Activated CD4-positive, alpha-beta memory T cell treated with anti-CD3 and anti-CD28 coated beads for 36 hours (primary cell): Measurements from ENCODE around the gene MMP28. TPM values are rescaled to one million over a fixed set of nuclear protein-coding genes. Genes with fewer than 3 reads are reported as not detected.

ENCODE experiments used
- CTCF ChIA-PET: fragments of 350-600 bp; sonication (Branson Sonifier 250); formaldehyde crosslinking; loops from one replicate; lab custom pipeline; 2021; ENCODE audit warnings: antibody characterized with exemption, inconsistent platforms; lab: Charles Lee
- POLR2A ChIA-PET: fragments of 350-600 bp; sonication (Branson Sonifier 250); formaldehyde crosslinking; loops from one replicate; lab custom pipeline; 2021; ENCODE audit warnings: antibody characterized with exemption; lab: Charles Lee
- DNase-seq: peaks from one replicate; pipeline ENCODE4 v3.0.0-alpha.2; 2020
- H3K27ac Mint-ChIP-seq: one replicate; pipeline ENCODE4 v1.8.0; 2021; ENCODE audit warnings: mixed read lengths
- H3K27me3 Mint-ChIP-seq: one replicate; pipeline ENCODE4 v1.8.0; 2021; ENCODE audit warnings: mixed read lengths
- H3K36me3 Mint-ChIP-seq: one replicate; pipeline ENCODE4 v1.8.0; 2021; ENCODE audit warnings: mixed read lengths
- H3K4me1 Mint-ChIP-seq: one replicate; pipeline ENCODE4 v1.8.0; 2021; ENCODE audit warnings: low read depth, mixed read lengths
- H3K4me3 Mint-ChIP-seq: one replicate; pipeline ENCODE4 v1.8.0; 2021; ENCODE audit warnings: mild to moderate bottlenecking, mixed read lengths
- H3K9me3 Mint-ChIP-seq: one replicate; pipeline ENCODE4 v1.8.0; 2021; ENCODE audit warnings: mixed read lengths
- intact Hi-C: fragments of 100-400 bp; cut with micrococcal nuclease; formaldehyde crosslinking; loops from one replicate; pipeline ENCODE4 v1.15.1; 2023
- total RNA-seq, 2 experiments: library from RNA; stranded (reverse); gene quantifications; one replicate each; pipeline ENCODE4 v1.2.3, GENCODE V29; 2021

The MMP28 gene, protein sequence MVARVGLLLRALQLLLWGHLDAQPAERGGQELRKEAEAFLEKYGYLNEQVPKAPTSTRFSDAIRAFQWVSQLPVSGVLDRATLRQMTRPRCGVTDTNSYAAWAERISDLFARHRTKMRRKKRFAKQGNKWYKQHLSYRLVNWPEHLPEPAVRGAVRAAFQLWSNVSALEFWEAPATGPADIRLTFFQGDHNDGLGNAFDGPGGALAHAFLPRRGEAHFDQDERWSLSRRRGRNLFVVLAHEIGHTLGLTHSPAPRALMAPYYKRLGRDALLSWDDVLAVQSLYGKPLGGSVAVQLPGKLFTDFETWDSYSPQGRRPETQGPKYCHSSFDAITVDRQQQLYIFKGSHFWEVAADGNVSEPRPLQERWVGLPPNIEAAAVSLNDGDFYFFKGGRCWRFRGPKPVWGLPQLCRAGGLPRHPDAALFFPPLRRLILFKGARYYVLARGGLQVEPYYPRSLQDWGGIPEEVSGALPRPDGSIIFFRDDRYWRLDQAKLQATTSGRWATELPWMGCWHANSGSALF
- total RNA-seq, result not detected

DNA sequence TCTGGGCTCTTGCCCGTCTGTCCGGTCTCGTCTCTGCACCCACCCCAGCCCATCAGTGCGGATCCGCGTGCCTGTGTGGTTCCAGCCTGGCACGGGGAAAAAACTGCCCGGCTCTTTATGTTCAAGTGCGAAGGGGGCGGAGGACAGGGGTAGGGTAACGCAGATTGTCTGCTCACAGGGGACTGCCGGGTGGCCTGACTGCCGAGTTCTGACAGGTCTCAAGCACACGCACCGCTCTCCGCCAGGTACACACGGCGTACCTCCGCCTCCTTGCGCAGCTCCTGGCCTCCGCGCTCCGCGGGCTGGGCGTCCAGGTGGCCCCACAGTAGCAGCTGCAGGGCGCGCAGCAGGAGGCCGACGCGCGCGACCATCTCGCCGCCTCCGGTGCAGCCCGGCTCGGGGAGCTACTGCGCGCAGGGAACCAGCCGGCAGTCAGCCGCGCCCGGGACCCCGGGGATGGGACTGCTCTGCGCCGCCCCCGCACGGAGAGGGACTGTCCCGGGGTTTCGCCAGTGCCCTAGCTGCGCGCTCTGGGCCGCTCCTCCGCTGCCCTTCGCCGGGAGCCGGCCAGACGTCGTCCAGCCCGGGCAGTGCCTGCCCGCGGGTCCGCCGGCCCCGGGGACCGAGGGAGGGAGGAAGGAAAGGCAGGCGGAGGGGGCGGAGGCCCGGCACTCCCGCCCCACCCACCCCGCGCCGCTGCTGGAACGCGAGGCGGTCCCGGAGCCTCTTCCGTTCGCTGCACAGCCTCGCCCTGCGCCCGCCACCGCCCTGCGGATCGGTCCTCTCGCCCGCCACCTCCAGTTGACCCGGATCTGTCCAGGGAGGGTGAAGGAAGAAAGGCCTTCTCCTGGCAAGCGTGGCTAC lies at the start of gene MMP28:
MMP28 (minus strand) TSS at position 635 of the 864 bp plus-strand sequence; CDS start at position 371, 264 bp downstream.
- no peaks in the 10 kb centered on the region for H3K9me3 Mint-ChIP-seq
- peak within 1 kb of the TSS; percentile 60 for H3K4me3 Mint-ChIP-seq
- no peak within 1 kb of the TSS for H3K27ac Mint-ChIP-seq
- ChIA-PET POLR2A (interaction anchor here (1.0 to 2.5 kb wide), 2 partner anchors 13 to 31 kb away, joined by 3 to 11 read pairs; partner anchors contain the start of gene TAF15), CTCF (interaction anchor here (1.0 to 7.2 kb wide), 5 partner anchors 9 to 79 kb away, joined by 3 to 60 read pairs (median 5); partner anchors contain the start of gene TAF15)
- intact Hi-C loops, result no loop called here
- peaks cover 14% of the 10 kb centered on the region for H3K4me1 Mint-ChIP-seq
- peaks cover 45% of the 10 kb centered on the region for H3K27me3 Mint-ChIP-seq
- peak; percentile 53 for DNase-seq
- no peaks in the 10 kb centered on the region for H3K36me3 Mint-ChIP-seq

- POLR2A ChIA-PET, result no interaction called here
- Mint-ChIP-seq H3K27ac (no peak overlapping the region), H3K36me3 (peaks cover 42% of the 10 kb centered on the region), H3K4me1 (peaks cover 10% of the 10 kb centered on the region), H3K27me3 (no peaks in the 10 kb centered on the region), H3K4me3 (no peak overlapping the region), H3K9me3 (no peaks in the 10 kb centered on the region)
- no peak for DNase-seq
- intact Hi-C loops, result loop anchor here (10.0 kb wide), 1 partner anchor 300 kb away; no protein-coding TSS in a partner anchor
- CTCF ChIA-PET, result no interaction called here
Observed at GRCh38 chr17:35844547-35844946, 49.1 kb upstream of the MMP28 start.

DNA sequence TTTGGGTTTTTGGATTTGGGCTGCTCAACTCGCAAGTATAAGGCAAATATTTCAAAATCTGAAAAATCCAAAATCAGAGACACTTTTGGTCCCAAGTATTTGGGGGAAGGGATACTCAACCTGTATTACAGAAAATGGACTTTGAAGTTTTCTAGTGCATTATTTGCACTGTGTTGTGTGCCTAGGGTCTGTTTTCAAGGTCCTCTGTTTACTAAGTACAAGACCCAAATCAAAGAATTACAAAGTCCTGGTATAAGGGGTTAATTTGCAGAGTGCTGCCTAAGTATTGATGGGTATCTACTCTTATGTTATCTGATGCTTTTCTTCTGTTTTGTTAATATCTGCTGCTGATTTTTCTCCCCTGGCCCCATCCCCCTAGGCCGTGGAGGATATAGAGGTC lies 48.3 kb upstream of the MMP28 start:
- Mint-ChIP-seq H3K27ac (no peak overlapping the region), H3K36me3 (peaks cover 41% of the 10 kb centered on the region), H3K9me3 (no peaks in the 10 kb centered on the region), H3K27me3 (no peaks in the 10 kb centered on the region), H3K4me1 (peaks cover 9% of the 10 kb centered on the region), H3K4me3 (no peak overlapping the region)
- CTCF ChIA-PET, result no interaction called here
- intact Hi-C loops, result loop anchor here (10.0 kb wide), 1 partner anchor 301 kb away; no protein-coding TSS in a partner anchor
- no peak for DNase-seq
- POLR2A ChIA-PET, result no interaction called here

DNA sequence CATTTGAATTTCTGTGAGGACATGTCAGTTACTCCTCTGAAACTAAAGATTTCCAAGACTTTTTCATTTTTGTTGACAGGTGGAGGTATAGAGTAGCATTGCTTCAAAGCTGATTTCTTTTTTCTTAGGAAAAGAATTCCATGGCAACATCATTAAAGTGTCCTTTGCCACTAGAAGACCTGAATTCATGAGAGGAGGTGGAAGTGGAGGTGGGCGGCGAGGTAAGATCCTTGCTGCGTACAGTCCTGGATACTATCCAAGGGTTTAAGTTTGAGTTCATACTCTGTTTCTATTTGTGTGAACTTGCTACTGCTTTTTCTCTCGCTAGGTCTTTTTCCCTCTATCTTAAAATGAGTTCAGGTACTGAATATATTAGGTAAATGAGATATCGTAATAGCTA lies 46.8 kb upstream of the MMP28 start:
- H3K27me3 Mint-ChIP-seq, result no peaks in the 10 kb centered on the region
- CTCF ChIA-PET, result no interaction called here
- intact Hi-C loops, result loop anchor here (10.0 kb wide), 1 partner anchor 303 kb away; no protein-coding TSS in a partner anchor
- no peaks in the 10 kb centered on the region for H3K9me3 Mint-ChIP-seq
- peak overlapping the region; percentile 4 for H3K27ac Mint-ChIP-seq
- peaks cover 44% of the 10 kb centered on the region for H3K36me3 Mint-ChIP-seq
- peaks cover 9% of the 10 kb centered on the region for H3K4me1 Mint-ChIP-seq
- no peak overlapping the region for H3K4me3 Mint-ChIP-seq
- POLR2A ChIA-PET, result interaction anchor here (0.6 kb wide), 1 partner anchor 48 kb away, joined by 3 read pairs; no protein-coding TSS in a partner anchor
- DNase-seq, result no peak

- Mint-ChIP-seq H3K4me3 (no peak overlapping the region), H3K36me3 (peaks cover 48% of the 10 kb centered on the region), H3K27ac (no peak overlapping the region), H3K9me3 (no peaks in the 10 kb centered on the region), H3K27me3 (no peaks in the 10 kb centered on the region), H3K4me1 (peaks cover 6% of the 10 kb centered on the region)
- intact Hi-C loops, result loop anchor here (10.0 kb wide), 1 partner anchor 303 kb away; no protein-coding TSS in a partner anchor
- ChIA-PET CTCF (interaction anchor here (1.3 kb wide), 1 partner anchor 9 kb away, joined by 6 read pairs; no protein-coding TSS in a partner anchor), POLR2A (no interaction called here)
- DNase-seq, result no peak
Observed at GRCh38 chr17:35841505-35841904, 46.1 kb upstream of the MMP28 start.

DNA sequence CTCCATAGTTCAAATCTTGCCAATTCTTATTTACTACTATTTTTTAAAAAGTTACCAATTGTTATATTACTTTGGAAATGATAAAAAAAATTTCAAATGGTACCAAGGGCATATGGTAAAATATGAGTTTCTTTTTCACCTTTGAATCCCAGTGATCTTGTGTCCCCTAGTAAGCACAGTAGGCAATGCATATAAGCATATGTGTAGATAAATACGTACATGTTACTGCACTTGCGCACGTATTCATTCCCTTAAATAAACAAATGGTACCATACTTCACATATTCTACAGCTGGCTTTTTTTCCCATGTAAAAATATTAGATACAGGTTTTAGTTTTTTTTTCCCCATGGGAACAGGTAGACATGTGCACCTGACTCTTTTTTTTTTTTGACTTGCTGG lies 45.7 kb upstream of the MMP28 start:
- CTCF ChIA-PET, result interaction anchor here (0.6 to 1.3 kb wide), 3 partner anchors 8 to 59 kb away, joined by 3 to 6 read pairs (median 3); no protein-coding TSS in a partner anchor
- no peaks in the 10 kb centered on the region for H3K9me3 Mint-ChIP-seq
- H3K27me3 Mint-ChIP-seq, result no peaks in the 10 kb centered on the region
- H3K4me1 Mint-ChIP-seq, result peaks cover 3% of the 10 kb centered on the region
- intact Hi-C loops, result loop anchor here (10.0 kb wide), 1 partner anchor 304 kb away; no protein-coding TSS in a partner anchor
- H3K36me3 Mint-ChIP-seq, result peaks cover 50% of the 10 kb centered on the region
- no peak for DNase-seq
- no peak overlapping the region for H3K27ac Mint-ChIP-seq
- H3K4me3 Mint-ChIP-seq, result no peak overlapping the region
- POLR2A ChIA-PET, result no interaction called here

DNA sequence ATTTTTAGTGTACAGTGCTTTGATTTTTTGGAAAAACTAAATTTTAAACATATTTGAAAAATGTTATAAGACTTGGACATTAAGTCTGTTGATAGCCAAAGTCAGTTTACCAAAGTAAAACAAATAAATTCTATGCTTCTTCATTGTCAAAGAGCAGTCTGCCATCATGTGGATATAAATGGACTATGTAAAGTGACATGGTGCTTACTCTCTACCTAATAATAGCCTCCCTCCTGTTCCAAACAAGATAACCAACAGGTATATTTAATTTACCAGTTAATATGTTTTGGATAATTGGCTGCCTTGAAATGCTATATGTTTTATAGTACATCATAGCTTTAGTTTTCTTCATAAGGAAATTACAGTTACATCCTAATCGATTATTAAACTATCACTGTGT lies 29.8 kb upstream of the MMP28 start:
- Mint-ChIP-seq H3K36me3 (peaks cover 59% of the 10 kb centered on the region), H3K9me3 (no peaks in the 10 kb centered on the region), H3K4me1 (peaks cover 6% of the 10 kb centered on the region), H3K4me3 (no peak overlapping the region), H3K27ac (no peak overlapping the region), H3K27me3 (no peaks in the 10 kb centered on the region)
- ChIA-PET POLR2A (interaction anchor here (0.6 kb wide), 1 partner anchor 8 kb away, joined by 3 read pairs; no protein-coding TSS in a partner anchor), CTCF (no interaction called here)
- DNase-seq, result no peak
- intact Hi-C loops, result no loop called here

- H3K27ac Mint-ChIP-seq, result no peak overlapping the region
- peaks cover 21% of the 10 kb centered on the region for H3K4me1 Mint-ChIP-seq
- H3K4me3 Mint-ChIP-seq, result no peak overlapping the region
- no peaks in the 10 kb centered on the region for H3K9me3 Mint-ChIP-seq
- H3K27me3 Mint-ChIP-seq, result no peaks in the 10 kb centered on the region
- intact Hi-C loops, result no loop called here
- CTCF ChIA-PET, result no interaction called here
- peaks cover 59% of the 10 kb centered on the region for H3K36me3 Mint-ChIP-seq
- POLR2A ChIA-PET, result no interaction called here
- DNase-seq, result no peak
Observed at GRCh38 chr17:35821308-35821707, 25.9 kb upstream of the MMP28 start.

- no peak for DNase-seq
- peaks cover 50% of the 10 kb centered on the region for H3K36me3 Mint-ChIP-seq
- ChIA-PET POLR2A (interaction anchor here (0.9 kb wide), 1 partner anchor 9 kb away, joined by 3 read pairs; no protein-coding TSS in a partner anchor), CTCF (interaction anchor here (1.3 to 2.5 kb wide), 4 partner anchors 11 to 72 kb away, joined by 3 to 16 read pairs (median 10); partner anchors contain the start of gene TAF15)
- H3K27ac Mint-ChIP-seq, result no peak overlapping the region
- no peak overlapping the region for H3K4me3 Mint-ChIP-seq
- H3K4me1 Mint-ChIP-seq, result peaks cover 32% of the 10 kb centered on the region
- no peaks in the 10 kb centered on the region for H3K9me3 Mint-ChIP-seq
- intact Hi-C loops, result no loop called here
- no peaks in the 10 kb centered on the region for H3K27me3 Mint-ChIP-seq
Observed at GRCh38 chr17:35819455-35819854, 24.0 kb upstream of the MMP28 start.

DNA sequence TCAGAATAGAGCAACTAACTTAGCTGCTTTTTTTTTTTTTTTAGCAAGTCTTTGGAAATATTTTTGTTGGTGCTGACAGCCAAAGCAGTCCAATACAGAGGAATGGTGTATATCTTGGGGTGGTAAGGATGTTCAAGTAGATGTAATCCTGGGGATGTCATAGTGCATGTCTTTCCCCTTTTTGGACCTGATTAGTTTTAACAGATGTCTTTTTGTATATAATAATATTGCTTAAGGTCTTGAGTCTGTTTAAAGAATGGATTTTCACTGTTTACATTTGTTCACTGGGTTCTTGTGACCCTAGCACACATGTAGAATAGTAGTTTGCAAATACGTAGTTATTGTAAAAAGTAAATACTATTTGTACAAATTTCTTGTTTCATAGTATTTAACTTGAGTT lies 21.8 kb upstream of the MMP28 start:
- Mint-ChIP-seq H3K4me3 (no peak overlapping the region), H3K4me1 (peaks cover 41% of the 10 kb centered on the region), H3K27ac (no peak overlapping the region), H3K27me3 (no peaks in the 10 kb centered on the region), H3K36me3 (peaks cover 36% of the 10 kb centered on the region), H3K9me3 (no peaks in the 10 kb centered on the region)
- CTCF ChIA-PET, result interaction anchor here (0.6 to 3.6 kb wide), 4 partner anchors 9 to 53 kb away, joined by 3 to 16 read pairs (median 4); partner anchors contain the start of gene TAF15
- DNase-seq, result no peak
- POLR2A ChIA-PET, result interaction anchor here (0.6 to 1.3 kb wide), 3 partner anchors 8 to 262 kb away, joined by 3 to 5 read pairs (median 3); no protein-coding TSS in a partner anchor
- intact Hi-C loops, result no loop called here

DNA sequence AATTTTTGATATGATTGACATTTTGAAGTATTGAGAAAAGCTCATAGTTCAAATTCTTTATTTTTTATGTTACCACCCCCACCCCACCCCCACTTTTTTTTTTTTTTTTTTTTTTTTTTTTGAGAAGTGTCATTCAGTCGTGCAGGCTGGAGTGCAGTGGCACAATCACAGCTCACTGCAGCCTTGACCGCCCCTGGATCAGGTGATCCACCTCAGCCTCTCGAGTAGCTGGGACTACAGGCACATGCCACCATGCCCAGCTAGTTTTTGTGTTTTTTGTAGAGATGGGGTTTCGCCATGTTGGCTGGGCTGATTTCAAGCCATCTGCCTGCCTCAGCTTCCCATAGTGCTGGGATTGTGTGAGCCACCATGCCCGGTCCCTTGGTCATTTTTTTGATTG lies 21.3 kb upstream of the MMP28 start:
- no peaks in the 10 kb centered on the region for H3K9me3 Mint-ChIP-seq
- H3K36me3 Mint-ChIP-seq, result peaks cover 36% of the 10 kb centered on the region
- H3K27ac Mint-ChIP-seq, result no peak overlapping the region
- DNase-seq, result no peak
- H3K27me3 Mint-ChIP-seq, result no peaks in the 10 kb centered on the region
- H3K4me1 Mint-ChIP-seq, result peaks cover 46% of the 10 kb centered on the region
- no peak overlapping the region for H3K4me3 Mint-ChIP-seq
- POLR2A ChIA-PET, result interaction anchor here (0.6 to 1.3 kb wide), 3 partner anchors 8 to 261 kb away, joined by 3 to 5 read pairs (median 3); no protein-coding TSS in a partner anchor
- CTCF ChIA-PET, result interaction anchor here (0.6 to 3.6 kb wide), 4 partner anchors 8 to 53 kb away, joined by 3 to 16 read pairs (median 4); partner anchors contain the start of gene TAF15
- intact Hi-C loops, result no loop called here
